WI38 (cell line): ENCODE data around the gene SLC2A9.

Source experiments
- H3K4me3 ChIP-seq: 2 replicates; pipeline ENCODE4 v1.5.1; 2011; ENCODE audit warnings: low read depth, mild to moderate bottlenecking, control low read depth, low read length
- TF ChIP-seq, protein P1 (sequence below): IDR thresholded peaks from 2 replicates; pipeline ENCODE4 v1.5.1; 2012; ENCODE audit warnings: low read depth, mild to moderate bottlenecking, control low read depth, low read length

Gene SLC2A9

DNA sequence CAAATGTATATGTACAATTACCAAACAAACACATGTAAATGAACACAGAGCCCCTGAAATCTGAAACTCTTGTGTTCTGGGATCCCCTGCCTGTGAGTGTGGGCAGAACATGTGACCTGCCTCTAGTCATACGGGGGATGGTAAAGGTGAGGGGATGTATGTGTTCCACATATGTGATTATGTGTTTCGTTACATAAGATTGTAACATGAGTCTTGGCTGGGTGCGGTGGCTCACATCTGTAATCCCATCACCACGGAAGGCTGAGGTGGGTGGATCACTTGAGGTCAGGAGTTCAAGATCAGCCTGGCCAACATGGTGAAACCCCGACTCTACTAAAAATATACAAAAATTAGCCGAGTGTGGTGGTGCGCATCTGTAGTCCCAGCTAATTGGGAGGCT lies 37.1 kb upstream of the SLC2A9 start:
- no peak overlapping the region for H3K4me3 ChIP-seq
- TF ChIP-seq, protein P1, sequence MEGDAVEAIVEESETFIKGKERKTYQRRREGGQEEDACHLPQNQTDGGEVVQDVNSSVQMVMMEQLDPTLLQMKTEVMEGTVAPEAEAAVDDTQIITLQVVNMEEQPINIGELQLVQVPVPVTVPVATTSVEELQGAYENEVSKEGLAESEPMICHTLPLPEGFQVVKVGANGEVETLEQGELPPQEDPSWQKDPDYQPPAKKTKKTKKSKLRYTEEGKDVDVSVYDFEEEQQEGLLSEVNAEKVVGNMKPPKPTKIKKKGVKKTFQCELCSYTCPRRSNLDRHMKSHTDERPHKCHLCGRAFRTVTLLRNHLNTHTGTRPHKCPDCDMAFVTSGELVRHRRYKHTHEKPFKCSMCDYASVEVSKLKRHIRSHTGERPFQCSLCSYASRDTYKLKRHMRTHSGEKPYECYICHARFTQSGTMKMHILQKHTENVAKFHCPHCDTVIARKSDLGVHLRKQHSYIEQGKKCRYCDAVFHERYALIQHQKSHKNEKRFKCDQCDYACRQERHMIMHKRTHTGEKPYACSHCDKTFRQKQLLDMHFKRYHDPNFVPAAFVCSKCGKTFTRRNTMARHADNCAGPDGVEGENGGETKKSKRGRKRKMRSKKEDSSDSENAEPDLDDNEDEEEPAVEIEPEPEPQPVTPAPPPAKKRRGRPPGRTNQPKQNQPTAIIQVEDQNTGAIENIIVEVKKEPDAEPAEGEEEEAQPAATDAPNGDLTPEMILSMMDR: no peak

DNA sequence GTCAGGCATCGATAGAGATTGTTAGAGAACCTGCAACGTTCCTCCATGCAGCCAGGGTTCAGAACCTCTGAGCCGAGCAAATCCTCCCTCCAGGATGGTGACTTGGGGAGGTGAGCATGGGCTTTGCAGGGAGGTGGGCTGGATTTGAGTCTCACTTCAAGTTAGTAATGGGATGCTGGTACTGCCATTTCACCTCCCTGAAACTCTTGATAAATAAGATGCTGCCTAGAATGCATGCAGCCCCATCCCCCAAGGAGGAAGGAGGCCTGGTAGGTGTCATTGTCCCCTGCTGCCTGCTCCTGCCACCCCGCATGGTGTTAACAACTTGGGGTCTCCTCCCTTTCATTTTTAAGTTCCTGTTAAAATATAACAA lies 35.7 kb upstream of the SLC2A9 start:
- TF ChIP-seq, protein P1: no peak
- H3K4me3 ChIP-seq: no peak overlapping the region

- TF ChIP-seq, protein P1: no peak
- H3K4me3 ChIP-seq: no peak overlapping the region
These were observed 35.2 kb upstream of the SLC2A9 start for GRCh38 chr4:10056334-10057022.

DNA sequence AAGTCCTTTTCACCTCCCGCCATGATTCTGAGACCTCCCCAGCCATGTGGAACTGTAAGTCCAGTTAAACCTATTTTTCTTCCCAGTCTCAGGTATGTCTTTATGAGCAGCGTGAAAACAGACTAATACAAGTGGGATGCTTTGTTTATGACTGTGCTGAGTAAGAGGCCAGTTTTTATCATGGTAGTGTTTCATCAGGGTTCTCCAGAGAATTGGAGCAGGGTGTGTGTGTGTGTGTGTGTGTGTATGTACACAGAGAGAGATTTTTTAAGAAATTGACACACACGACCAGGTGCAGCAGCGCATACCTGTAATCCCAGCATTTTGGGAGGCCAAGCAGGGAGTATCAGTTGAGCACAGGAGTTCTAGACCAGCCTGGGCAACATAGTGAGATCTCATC lies 34.6 kb upstream of the SLC2A9 start:
- TF ChIP-seq, protein P1: no peak

GRCh38 chr4:10054571-10055041 lies 33.3 kb upstream of the SLC2A9 start:
- TF ChIP-seq, protein P1: no peak
- H3K4me3 ChIP-seq: no peak overlapping the region

More for the DNA sequence above, 34.6 kb upstream of the SLC2A9 start:
- H3K4me3 ChIP-seq: no peak overlapping the region

GRCh38 chr4:10053635-10054453 lies 32.5 kb upstream of the SLC2A9 start:
- TF ChIP-seq, protein P1: no peak
- no peak overlapping the region for H3K4me3 ChIP-seq
